ENCODE results near the gene SERAC1. TPM values are rescaled to one million over a fixed set of nuclear protein-coding genes. Genes with fewer than 3 reads are reported as not detected.
A peak's percentile ranks its signal among the peaks of the same experiment; 100 is the strongest.
"Not testable (repeated sequence)": the region's sequence is repeated elsewhere in the genome, so short reads cannot be mapped to it uniquely, and the experiment has no call there.

The SERAC1 gene
- total RNA-seq, 2 experiments from 2014 or later, result 1.4 to 2.5 TPM

DNA sequence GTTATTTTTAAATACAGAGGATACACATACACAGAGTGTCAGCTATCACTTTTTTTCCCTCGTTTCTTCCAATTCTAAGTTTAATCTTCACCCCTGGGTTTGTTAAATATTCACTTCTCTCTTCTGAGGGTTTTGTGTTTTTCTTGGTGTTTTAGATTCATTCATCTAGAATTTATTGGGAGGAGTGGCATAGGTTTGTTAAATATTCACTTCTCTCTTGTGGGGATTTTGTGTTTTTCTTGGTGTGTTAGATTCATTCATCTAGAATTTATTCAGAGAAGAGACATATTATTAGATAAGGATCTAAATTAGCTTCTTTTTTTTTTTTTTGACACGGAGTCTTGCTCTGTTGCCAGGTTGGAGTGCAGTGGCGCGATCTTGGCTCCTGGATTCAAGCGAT lies 3.9 kb upstream of the SERAC1 start:
- Histone ChIP-seq H3K27me3 (ENCODE audit: control insufficient read depth in 1 of 2, insufficient read depth in 2 of 2, low read length in 2 of 2) (no peaks in the 10 kb centered on the region), H3K27ac (ENCODE audit: low read depth in 1 of 2, low read length in 2 of 2) (no peak overlapping the region), H3K4me1 (ENCODE audit: insufficient read depth, low read length) (peaks cover 12% of the 10 kb centered on the region), H3K9me3 (ENCODE audit: control insufficient read depth in 1 of 2, insufficient read depth in 1 of 2, low read length in 2 of 2) (no peaks in the 10 kb centered on the region), H3K36me3 (ENCODE audit: insufficient read depth, low read length) (peaks cover 3% of the 10 kb centered on the region), H3K4me3 (ENCODE audit: low read length) (no peak overlapping the region)
- DNase-seq (no peak), ATAC-seq (ENCODE audit: poor library complexity) (no peak)
- POLR2A ChIA-PET, result no interaction called here
- peaks cover 38% of the 10 kb centered on the region for H3K4me1 Mint-ChIP-seq (ENCODE audit: low read depth)
- CTCF ChIA-PET, result interaction anchor here (0.7 kb wide), 1 partner anchor 387 kb away, joined by 3 read pairs; no protein-coding TSS in a partner anchor
- TF ChIP-seq CTCF (IDR thresholded peaks at IDR 0.05), result no peak
- no peaks in the 10 kb centered on the region for H3K27me3 Mint-ChIP-seq
- no peaks in the 10 kb centered on the region for H3K9me3 Mint-ChIP-seq
- intact Hi-C loops (cut with DNase I, micrococcal nuclease), result loop anchor here in 1 of 2 experiments (5.0 kb wide), 1 partner anchor 190 kb away; the partner anchor contains the start of gene SYNJ2
- no peak overlapping the region for H3K4me3 Mint-ChIP-seq
- H3K36me3 Mint-ChIP-seq (ENCODE audit: low read depth), result peaks cover 47% of the 10 kb centered on the region
- no peak overlapping the region for H3K27ac Mint-ChIP-seq

DNA sequence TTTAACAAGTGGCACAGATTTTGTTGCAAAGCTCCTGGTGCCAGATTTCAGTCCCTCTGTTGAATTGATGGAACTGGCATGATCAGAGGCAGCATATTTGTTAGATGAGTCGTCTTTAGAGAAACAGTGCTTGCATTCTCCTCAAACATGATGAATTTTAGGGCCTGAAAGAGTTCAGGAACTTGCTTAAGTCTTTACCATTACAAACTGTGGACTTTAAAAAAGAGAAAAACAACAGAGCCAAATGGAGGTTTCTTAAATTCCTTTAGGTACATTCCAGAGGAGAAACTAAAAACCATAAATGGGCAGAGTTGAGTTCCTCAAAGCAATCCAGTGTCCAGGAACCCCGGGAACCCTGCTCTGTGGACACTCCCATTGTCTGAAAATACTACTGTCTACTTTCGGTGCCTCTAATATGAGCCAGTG lies 2.6 kb upstream of the SERAC1 start:
- no peaks in the 10 kb centered on the region for H3K27me3 ChIP-seq (ENCODE audit: control insufficient read depth in 1 of 2, insufficient read depth in 2 of 2, low read length in 2 of 2)
- ATAC-seq (ENCODE audit: poor library complexity) (no peak), DNase-seq (no peak)
- Mint-ChIP-seq H3K9me3 (no peaks in the 10 kb centered on the region), H3K4me1 (ENCODE audit: low read depth) (peaks cover 42% of the 10 kb centered on the region), H3K4me3 (no peak overlapping the region), H3K27me3 (no peaks in the 10 kb centered on the region), H3K36me3 (ENCODE audit: low read depth) (peaks cover 41% of the 10 kb centered on the region), H3K27ac (no peak overlapping the region)
- intact Hi-C loops (cut with DNase I, micrococcal nuclease), result loop anchor here in 1 of 2 experiments (5.0 kb wide), 1 partner anchor 188 kb away; the partner anchor contains the start of gene SYNJ2
- H3K36me3 ChIP-seq (ENCODE audit: insufficient read depth, low read length), result peaks cover 3% of the 10 kb centered on the region
- no peaks in the 10 kb centered on the region for H3K9me3 ChIP-seq (ENCODE audit: control insufficient read depth in 1 of 2, insufficient read depth in 1 of 2, low read length in 2 of 2)
- POLR2A ChIA-PET, result no interaction called here
- CTCF ChIA-PET, result no interaction called here
- H3K27ac ChIP-seq (ENCODE audit: low read depth in 1 of 2, low read length in 2 of 2), result no peak overlapping the region
- no peak overlapping the region for H3K4me3 ChIP-seq (ENCODE audit: low read length)
- TF ChIP-seq CTCF (IDR thresholded peaks at IDR 0.05), result no peak
- peaks cover 14% of the 10 kb centered on the region for H3K4me1 ChIP-seq (ENCODE audit: insufficient read depth, low read length)

- POLR2A ChIA-PET; ATAC-seq (ENCODE audit: poor library complexity); H3K4me3 ChIP-seq (ENCODE audit: low read length); H3K27me3 ChIP-seq (ENCODE audit: control insufficient read depth in 1 of 2, insufficient read depth in 2 of 2, low read length in 2 of 2); DNase-seq; H3K27me3 Mint-ChIP-seq; H3K9me3 ChIP-seq (ENCODE audit: control insufficient read depth in 1 of 2, insufficient read depth in 1 of 2, low read length in 2 of 2); H3K27ac ChIP-seq (ENCODE audit: low read depth in 1 of 2, low read length in 2 of 2); H3K36me3 ChIP-seq (ENCODE audit: insufficient read depth, low read length); H3K27ac Mint-ChIP-seq; H3K9me3 Mint-ChIP-seq; CTCF ChIA-PET; H3K4me3 Mint-ChIP-seq: not testable (repeated sequence)
- H3K4me1 ChIP-seq (ENCODE audit: insufficient read depth, low read length), result peaks cover 14% of the 10 kb centered on the region
- Mint-ChIP-seq H3K36me3 (ENCODE audit: low read depth) (peaks cover 41% of the 10 kb centered on the region), H3K4me1 (ENCODE audit: low read depth) (peaks cover 42% of the 10 kb centered on the region)
- intact Hi-C loops (cut with DNase I, micrococcal nuclease), result loop anchor here in 1 of 2 experiments (5.0 kb wide), 3 partner anchors 187 to 787 kb away; partner anchors contain the start of genes SNX9, SYNJ2 and ZDHHC14
Measured at GRCh38 chr6:158169634-158170033, 1.6 kb upstream of the SERAC1 start.

GRCh38 chr6:158165919-158166416 lies 2.1 kb downstream of the SERAC1 start:
- no peaks in the 10 kb centered on the region for H3K27me3 ChIP-seq (ENCODE audit: control insufficient read depth in 1 of 2, insufficient read depth in 2 of 2, low read length in 2 of 2)
- no peak overlapping the region for H3K4me3 ChIP-seq (ENCODE audit: low read length)
- DNase-seq (no peak), ATAC-seq (ENCODE audit: poor library complexity) (no peak)
- no peak for TF ChIP-seq CTCF (IDR thresholded peaks at IDR 0.05)
- H3K4me3 Mint-ChIP-seq, result peak overlapping the region; percentile 96
- H3K4me1 Mint-ChIP-seq (ENCODE audit: low read depth), result peaks cover 17% of the 10 kb centered on the region
- POLR2A ChIA-PET, result no interaction called here
- H3K9me3 Mint-ChIP-seq, result no peaks in the 10 kb centered on the region
- H3K36me3 ChIP-seq (ENCODE audit: insufficient read depth, low read length), result peaks cover 2% of the 10 kb centered on the region
- H3K27ac Mint-ChIP-seq, result no peak overlapping the region
- intact Hi-C loops (cut with DNase I, micrococcal nuclease), result loop anchor here in 1 of 2 experiments (5.0 kb wide), 2 partner anchors 344 to 784 kb away; partner anchors contain the start of genes SNX9 and ZDHHC14
- H3K36me3 Mint-ChIP-seq (ENCODE audit: low read depth), result peaks cover 10% of the 10 kb centered on the region
- H3K27me3 Mint-ChIP-seq, result no peaks in the 10 kb centered on the region
- CTCF ChIA-PET, result no interaction called here
- H3K27ac ChIP-seq (ENCODE audit: low read depth in 1 of 2, low read length in 2 of 2), result no peak overlapping the region
- H3K4me1 ChIP-seq (ENCODE audit: insufficient read depth, low read length), result peaks cover 14% of the 10 kb centered on the region
- H3K9me3 ChIP-seq (ENCODE audit: control insufficient read depth in 1 of 2, insufficient read depth in 1 of 2, low read length in 2 of 2), result no peaks in the 10 kb centered on the region

Measured in CD4-positive, alpha-beta T cell (primary cell).